CD4-positive, alpha-beta memory T cell (primary cell): ENCODE results near the gene CLEC4M. TPM values are rescaled to one million over a fixed set of nuclear protein-coding genes. Genes with fewer than 3 reads are reported as not detected.
"Not testable (repeated sequence)": the region's sequence is repeated elsewhere in the genome, so short reads cannot be mapped to it uniquely, and the experiment has no call there.

Experiments used
- CTCF ChIA-PET: fragments of 350-600 bp; sonication (Branson Sonifier 250); formaldehyde crosslinking; loops from one replicate; lab custom pipeline; 2021; ENCODE audit warnings: inconsistent platforms; ENCODE audit not compliant: partially characterized antibody; lab: Charles Lee
- POLR2A ChIA-PET: fragments of 350-600 bp; sonication (Branson Sonifier 250); formaldehyde crosslinking; loops from one replicate; lab custom pipeline; 2021; ENCODE audit not compliant: partially characterized antibody; lab: Charles Lee
- DNase-seq, 5 donors: peaks; one replicate each; pipeline versions ENCODE4 v3.0.0 to v3.0.0-alpha.2; 2020 to 2022; ENCODE audit warnings: mixed read lengths in 1 of 5
- H3K27ac ChIP-seq: one replicate; pipeline ENCODE4 v1.7.0; 2013; ENCODE audit warnings: low read depth, low read length
- H3K27me3 ChIP-seq: 2 replicates; pipeline ENCODE4 v1.7.0; 2013; ENCODE audit warnings: mild to moderate bottlenecking, low read length, moderate library complexity; ENCODE audit not compliant: insufficient read depth
- H3K36me3 ChIP-seq: 2 replicates; pipeline ENCODE4 v1.7.0; 2013; ENCODE audit warnings: mild to moderate bottlenecking, low read length, moderate library complexity; ENCODE audit not compliant: insufficient read depth
- H3K4me1 ChIP-seq: 2 replicates; pipeline ENCODE4 v1.7.0; 2013; ENCODE audit warnings: mild to moderate bottlenecking, low read length, moderate library complexity; ENCODE audit not compliant: insufficient read depth
- H3K4me3 ChIP-seq, 2 donors: one replicate each; pipeline ENCODE4 v1.7.0; 2013; ENCODE audit warnings: low read length in 2 of 2, mild to moderate bottlenecking in 1 of 2
- H3K9me3 ChIP-seq, 2 donors: one replicate each; pipeline ENCODE4 v1.7.0; 2013; ENCODE audit warnings: low read length in 2 of 2, control low read depth in 1 of 2; ENCODE audit not compliant: control insufficient read depth in 1 of 2
- H3K27ac Mint-ChIP-seq, 7 donors: one replicate each; pipeline ENCODE4 v1.8.0; 2020 to 2021; ENCODE audit warnings: mixed read lengths in 7 of 7, mild to moderate bottlenecking in 6 of 7, inconsistent platforms in 3 of 7, moderate library complexity in 3 of 7
- H3K27me3 Mint-ChIP-seq, 2 donors: one replicate each; pipeline ENCODE4 v1.8.0; 2020 to 2021; ENCODE audit warnings: mixed read lengths in 2 of 2
- H3K36me3 Mint-ChIP-seq, 2 donors: one replicate each; pipeline ENCODE4 v1.8.0; 2020 to 2021; ENCODE audit warnings: mixed read lengths in 2 of 2, inconsistent platforms in 1 of 2, mild to moderate bottlenecking in 1 of 2
- H3K4me1 Mint-ChIP-seq, 4 donors: one replicate each; pipeline ENCODE4 v1.8.0; 2020 to 2021; ENCODE audit warnings: mixed read lengths in 4 of 4, mild to moderate bottlenecking in 1 of 4
- H3K4me3 Mint-ChIP-seq, 8 donors: one replicate each; pipeline ENCODE4 v1.8.0; 2020 to 2021; ENCODE audit warnings: mixed read lengths in 8 of 8, mild to moderate bottlenecking in 7 of 8, moderate library complexity in 6 of 8, inconsistent platforms in 3 of 8
- H3K9me3 Mint-ChIP-seq, 8 donors: one replicate each; pipeline ENCODE4 v1.8.0; 2020 to 2021; ENCODE audit warnings: mixed read lengths in 8 of 8, mild to moderate bottlenecking in 5 of 8, inconsistent platforms in 3 of 8, moderate library complexity in 1 of 8
- intact Hi-C: fragments of 100-400 bp; cut with micrococcal nuclease; formaldehyde crosslinking; loops from one replicate; pipeline ENCODE4 v1.15.1; 2023
- polyA plus RNA-seq, 2 donors: library from polyadenylated mRNA; unstranded; fragments of 300-500 nt; fragmentation: Illumina TruSeq; gene quantifications; one replicate each; pipeline ENCODE4 v1.2.3, GENCODE V29; 2021
- total RNA-seq, 2 experiments: library from RNA; stranded (reverse); gene quantifications; one replicate each; pipeline ENCODE4 v1.2.3, GENCODE V29; 2021

Gene CLEC4M
- total and polyA plus RNA-seq, 4 experiments from 2014 or later: not detected

GRCh38 chr19:7790416-7790815, 27.4 kb downstream of the CLEC4M start:
- Histone ChIP-seq H3K4me1 (peaks cover 10% of the 10 kb centered on the region), H3K9me3 (no peaks in the 10 kb centered on the region), H3K4me3 (no peak overlapping the region), H3K27me3 (peaks cover 11% of the 10 kb centered on the region), H3K27ac (no peak overlapping the region), H3K36me3 (no peaks in the 10 kb centered on the region)
- Mint-ChIP-seq H3K4me1 (peaks cover 0 to 16% (median 8%) of the 10 kb centered on the region in 4 donors), H3K36me3 (no peaks in the 10 kb centered on the region), H3K27ac (no peak overlapping the region), H3K27me3 (peaks cover 13 to 16% of the 10 kb centered on the region in 2 donors), H3K4me3 (peak overlapping the region in 1 of 8 donors; percentile 51), H3K9me3 (peaks cover 0 to 11% (median 3%) of the 10 kb centered on the region in 8 donors)
- ChIA-PET POLR2A (no interaction called here), CTCF (interaction anchor here (1.3 to 2.6 kb wide), 2 partner anchors 9 to 109 kb away, joined by 5 to 9 read pairs; partner anchors contain the start of gene TRAPPC5)
- intact Hi-C loops: no loop called here
- DNase-seq: no peak

GRCh38 chr19:7792281-7792680, 29.2 kb downstream of the CLEC4M start:
- Mint-ChIP-seq H3K27me3 (peaks cover 10 to 13% of the 10 kb centered on the region in 2 donors), H3K4me1 (peaks cover 0 to 13% (median 8%) of the 10 kb centered on the region in 4 donors), H3K4me3 (no peak overlapping the region), H3K27ac (peak overlapping the region in 1 of 7 donors; percentile 17), H3K9me3 (peaks cover 0 to 8% (median 2%) of the 10 kb centered on the region in 8 donors), H3K36me3 (no peaks in the 10 kb centered on the region)
- H3K36me3 ChIP-seq: no peaks in the 10 kb centered on the region
- no peaks in the 10 kb centered on the region for H3K9me3 ChIP-seq
- POLR2A ChIA-PET: no interaction called here
- CTCF ChIA-PET: interaction anchor here (2.6 kb wide), 1 partner anchor 111 kb away, joined by 9 read pairs; the partner anchor contains the start of gene TRAPPC5
- H3K27ac ChIP-seq: no peak overlapping the region
- H3K27me3 ChIP-seq: peaks cover 11% of the 10 kb centered on the region
- no peak for DNase-seq
- peaks cover 10% of the 10 kb centered on the region for H3K4me1 ChIP-seq
- intact Hi-C loops: no loop called here
- H3K4me3 ChIP-seq: no peak overlapping the region

DNA sequence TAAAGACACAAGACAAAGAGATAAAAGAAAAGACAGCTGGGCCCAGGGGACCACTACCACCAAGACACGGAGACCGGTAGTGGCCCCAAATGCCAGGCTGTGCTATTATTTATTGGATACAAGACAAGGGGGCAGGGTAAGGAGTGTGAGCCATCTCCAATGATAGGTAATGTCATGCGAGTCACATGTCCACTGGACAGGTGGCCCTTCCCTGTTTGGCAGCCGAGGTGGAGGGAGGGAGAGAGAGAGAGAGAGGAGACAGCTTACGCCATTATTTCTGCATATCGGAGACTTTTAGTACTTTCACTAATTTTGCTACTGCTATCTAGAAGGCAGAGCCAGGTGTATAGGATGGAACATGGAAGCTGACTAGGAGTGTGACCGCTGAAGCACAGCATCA, 29.7 kb downstream of the CLEC4M start:
- H3K27me3 Mint-ChIP-seq: peaks cover 10 to 11% of the 10 kb centered on the region in 2 donors
- H3K36me3 Mint-ChIP-seq, H3K36me3 ChIP-seq, H3K4me3 Mint-ChIP-seq, POLR2A ChIA-PET, H3K4me3 ChIP-seq, H3K9me3 Mint-ChIP-seq, H3K4me1 ChIP-seq, DNase-seq, intact Hi-C loops, H3K27me3 ChIP-seq, H3K27ac ChIP-seq, H3K9me3 ChIP-seq: not testable (repeated sequence)
- peak overlapping the region in 1 of 7 donors; percentile 44 for H3K27ac Mint-ChIP-seq
- peaks cover 0 to 11% (median 7%) of the 10 kb centered on the region in 4 donors for H3K4me1 Mint-ChIP-seq
- CTCF ChIA-PET: interaction anchor here (2.6 kb wide), 1 partner anchor 112 kb away, joined by 9 read pairs; the partner anchor contains the start of gene TRAPPC5

DNA sequence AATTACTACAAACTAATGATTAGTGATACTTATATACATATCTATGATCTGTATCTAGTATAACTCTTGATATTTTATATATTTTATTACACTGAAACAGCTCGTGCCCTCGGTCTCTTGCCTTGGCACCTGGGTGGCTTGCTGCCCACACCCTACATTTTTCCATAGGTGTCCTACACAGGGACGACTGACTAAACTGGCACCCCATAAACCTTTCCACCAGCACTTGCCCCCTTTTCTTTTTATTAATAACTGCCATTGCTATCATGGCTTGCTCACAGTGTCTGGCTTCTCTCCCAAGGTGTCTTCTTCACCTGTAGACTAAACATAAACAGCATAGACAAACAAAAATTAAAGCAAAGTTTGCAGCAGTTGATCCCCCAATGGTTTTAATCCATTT, 30.4 kb downstream of the CLEC4M start:
- Mint-ChIP-seq H3K36me3 (no peaks in the 10 kb centered on the region), H3K27ac (no peak overlapping the region), H3K27me3 (peaks cover 10 to 11% of the 10 kb centered on the region in 2 donors), H3K4me1 (peaks cover 0 to 11% (median 7%) of the 10 kb centered on the region in 4 donors), H3K9me3 (peaks cover 0 to 8% (median 2%) of the 10 kb centered on the region in 8 donors), H3K4me3 (no peak overlapping the region)
- DNase-seq: no peak
- Histone ChIP-seq H3K27me3 (peaks cover 7% of the 10 kb centered on the region), H3K36me3 (no peaks in the 10 kb centered on the region), H3K9me3 (no peaks in the 10 kb centered on the region), H3K4me3 (no peak overlapping the region), H3K27ac (no peak overlapping the region), H3K4me1 (peaks cover 10% of the 10 kb centered on the region)
- intact Hi-C loops: no loop called here
- ChIA-PET POLR2A (no interaction called here), CTCF (no interaction called here)

DNA sequence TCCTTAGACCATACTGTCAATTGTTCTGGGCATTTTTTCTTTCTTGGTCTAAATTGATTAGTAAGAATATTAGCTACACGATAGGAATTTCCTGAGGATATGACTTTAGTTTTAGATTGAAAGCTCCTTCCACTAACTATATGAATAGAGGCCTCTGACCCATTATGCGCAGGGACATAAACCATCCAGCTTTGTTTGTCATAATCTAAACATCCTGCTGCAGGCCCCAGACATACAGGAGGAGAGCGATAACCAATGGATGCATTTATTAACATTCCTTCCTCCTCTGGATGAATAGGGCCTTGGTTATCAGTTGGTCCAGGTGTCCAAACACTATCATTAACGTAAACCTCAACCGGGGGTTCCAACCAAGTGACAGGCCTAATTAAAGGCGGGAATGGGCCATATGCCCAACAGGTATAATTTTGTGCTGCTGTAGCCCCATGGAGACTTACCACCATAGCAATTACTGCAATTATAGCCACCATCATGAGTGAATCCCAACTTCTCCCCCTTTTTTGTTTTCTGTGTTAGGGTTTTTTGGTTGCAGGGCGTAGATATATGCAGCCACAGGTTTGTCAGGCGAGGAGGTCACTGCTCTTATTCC, 32.6 kb downstream of the CLEC4M start:
- Mint-ChIP-seq H3K27ac (no peak overlapping the region), H3K27me3 (peaks cover 2 to 15% of the 10 kb centered on the region in 2 donors), H3K4me3 (no peak overlapping the region), H3K36me3 (no peaks in the 10 kb centered on the region), H3K9me3 (peaks cover 0 to 8% (median 2%) of the 10 kb centered on the region in 8 donors), H3K4me1 (peaks cover 0 to 13% (median 2%) of the 10 kb centered on the region in 4 donors)
- Histone ChIP-seq H3K36me3 (no peaks in the 10 kb centered on the region), H3K4me3 (no peak overlapping the region), H3K4me1 (peaks cover 8% of the 10 kb centered on the region), H3K9me3 (no peaks in the 10 kb centered on the region), H3K27ac (no peak overlapping the region), H3K27me3 (no peaks in the 10 kb centered on the region)
- POLR2A ChIA-PET: no interaction called here
- DNase-seq: no peak
- CTCF ChIA-PET: interaction anchor here (1.2 to 8.8 kb wide), 4 partner anchors 115 to 228 kb away, joined by 4 to 109 read pairs (median 8); partner anchors contain the start of genes MCEMP1 and TRAPPC5
- intact Hi-C loops: no loop called here

DNA sequence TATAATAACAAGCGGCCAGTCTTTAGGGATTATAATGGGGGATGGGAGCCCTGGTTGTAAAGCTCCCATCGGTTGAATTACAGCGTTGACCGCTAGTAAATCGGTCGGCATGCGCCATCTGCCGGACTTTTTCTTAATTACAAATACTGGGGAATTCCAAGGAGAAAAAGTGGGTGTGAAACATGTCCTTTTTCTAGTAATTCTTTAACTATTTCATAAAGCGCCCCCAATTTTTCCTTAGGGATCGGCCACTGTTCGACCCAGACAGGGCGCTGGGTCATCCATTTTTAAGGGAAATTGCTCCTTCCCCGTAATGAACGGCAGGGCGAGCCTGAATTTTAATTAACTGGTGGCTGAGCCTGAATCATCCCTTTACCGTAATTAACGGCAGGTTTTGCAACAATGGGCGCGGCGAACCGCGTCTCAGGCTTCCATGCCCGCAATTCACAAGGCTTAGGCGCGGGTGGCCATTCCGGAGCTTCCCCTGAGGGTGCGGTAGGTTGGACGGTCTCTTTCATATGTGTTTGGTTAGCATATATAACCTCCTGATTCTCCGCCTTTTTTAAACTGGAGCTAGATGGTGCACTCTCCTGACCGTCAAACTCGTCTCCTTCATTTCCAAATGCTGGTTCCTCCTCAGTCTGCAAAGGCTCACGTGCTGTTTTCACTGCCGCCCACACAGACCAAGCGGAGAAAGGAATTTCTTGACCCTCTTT, 36.8 kb downstream of the CLEC4M start:
- Histone ChIP-seq H3K9me3 (no peaks in the 10 kb centered on the region), H3K27me3 (peaks cover 6% of the 10 kb centered on the region), H3K4me1 (peaks cover 8% of the 10 kb centered on the region), H3K27ac (no peak overlapping the region), H3K36me3 (no peaks in the 10 kb centered on the region), H3K4me3 (no peak overlapping the region)
- POLR2A ChIA-PET: interaction anchor here (0.8 to 2.2 kb wide), 2 partner anchors 94 to 119 kb away, joined by 5 to 14 read pairs; partner anchors contain the start of gene TRAPPC5
- intact Hi-C loops: loop anchor here (1.0 kb wide), 3 partner anchors 120 to 231 kb away; no protein-coding TSS in a partner anchor
- Mint-ChIP-seq H3K4me3 (peak overlapping the region in 2 of 8 donors; percentile 3 to 62), H3K36me3 (no peaks in the 10 kb centered on the region), H3K4me1 (peaks cover 0 to 13% (median 2%) of the 10 kb centered on the region in 4 donors), H3K27me3 (peaks cover 4 to 22% of the 10 kb centered on the region in 2 donors), H3K27ac (peak overlapping the region in 2 of 7 donors; percentile 23 to 53), H3K9me3 (peaks cover 0 to 2% (median 0%) of the 10 kb centered on the region in 8 donors)
- DNase-seq: peak in 4 of 5 donors; percentile 32 to 62 (median 42)
- CTCF ChIA-PET: interaction anchor here (0.7 to 8.8 kb wide), 29 partner anchors 9 to 700 kb away, joined by 3 to 109 read pairs (median 4); partner anchors contain the start of genes MCEMP1, PET100, TRAPPC5 and XAB2
